SH-SY5Y (cell line): Measurements from ENCODE around the gene ST8SIA6.

Source experiments
- GATA2 ChIP-seq: IDR thresholded peaks from 2 replicates; pipeline ENCODE4 v1.6.1; 2011; ENCODE audit warnings: mild to moderate bottlenecking, low read depth, low read length
- GATA3 ChIP-seq: IDR thresholded peaks from 2 replicates; pipeline ENCODE4 v1.6.1; 2011; ENCODE audit warnings: low read depth, mild to moderate bottlenecking, low read length, moderate library complexity

DNA sequence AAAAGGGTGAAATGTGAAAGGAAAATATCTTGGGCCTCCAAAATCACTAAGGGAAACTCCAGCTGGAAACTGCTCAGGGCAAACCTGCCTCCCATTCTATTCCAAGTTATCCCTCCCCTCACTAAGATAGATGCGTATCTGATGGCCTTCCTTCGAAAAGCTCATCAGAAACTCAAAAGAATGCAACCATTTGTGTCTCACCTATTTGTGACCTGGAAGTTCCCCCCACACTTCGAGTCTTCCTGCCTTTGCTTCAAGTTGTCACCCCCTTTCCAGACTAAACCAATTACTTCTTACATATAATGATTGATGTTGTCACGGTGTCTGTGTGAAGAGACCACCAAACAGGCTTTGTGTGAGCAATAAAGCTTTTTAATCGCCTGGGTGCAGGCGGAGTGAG lies 69.3 kb downstream of the ST8SIA6 start:
- no peak for TF ChIP-seq GATA3
- TF ChIP-seq GATA2: no peak
